Measurements from ENCODE around the gene PDE8B.
A peak's percentile ranks its signal among the peaks of the same experiment; 100 is the strongest.

Gene PDE8B, protein sequence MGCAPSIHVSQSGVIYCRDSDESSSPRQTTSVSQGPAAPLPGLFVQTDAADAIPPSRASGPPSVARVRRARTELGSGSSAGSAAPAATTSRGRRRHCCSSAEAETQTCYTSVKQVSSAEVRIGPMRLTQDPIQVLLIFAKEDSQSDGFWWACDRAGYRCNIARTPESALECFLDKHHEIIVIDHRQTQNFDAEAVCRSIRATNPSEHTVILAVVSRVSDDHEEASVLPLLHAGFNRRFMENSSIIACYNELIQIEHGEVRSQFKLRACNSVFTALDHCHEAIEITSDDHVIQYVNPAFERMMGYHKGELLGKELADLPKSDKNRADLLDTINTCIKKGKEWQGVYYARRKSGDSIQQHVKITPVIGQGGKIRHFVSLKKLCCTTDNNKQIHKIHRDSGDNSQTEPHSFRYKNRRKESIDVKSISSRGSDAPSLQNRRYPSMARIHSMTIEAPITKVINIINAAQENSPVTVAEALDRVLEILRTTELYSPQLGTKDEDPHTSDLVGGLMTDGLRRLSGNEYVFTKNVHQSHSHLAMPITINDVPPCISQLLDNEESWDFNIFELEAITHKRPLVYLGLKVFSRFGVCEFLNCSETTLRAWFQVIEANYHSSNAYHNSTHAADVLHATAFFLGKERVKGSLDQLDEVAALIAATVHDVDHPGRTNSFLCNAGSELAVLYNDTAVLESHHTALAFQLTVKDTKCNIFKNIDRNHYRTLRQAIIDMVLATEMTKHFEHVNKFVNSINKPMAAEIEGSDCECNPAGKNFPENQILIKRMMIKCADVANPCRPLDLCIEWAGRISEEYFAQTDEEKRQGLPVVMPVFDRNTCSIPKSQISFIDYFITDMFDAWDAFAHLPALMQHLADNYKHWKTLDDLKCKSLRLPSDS

GRCh38 chr5:77210091-77210963 is at the start of gene PDE8B:
Gene PDE8B, plus strand, starts transcription at chr5:77210680. Its CDS starts 246 bp downstream, at chr5:77210926.
- DNase-seq (ENCODE audit: low spot score), result no peak

GRCh38 chr5:77163453-77163852 is 47.0 kb upstream of the PDE8B start:
- no peak for DNase-seq (ENCODE audit: low spot score)

DNA sequence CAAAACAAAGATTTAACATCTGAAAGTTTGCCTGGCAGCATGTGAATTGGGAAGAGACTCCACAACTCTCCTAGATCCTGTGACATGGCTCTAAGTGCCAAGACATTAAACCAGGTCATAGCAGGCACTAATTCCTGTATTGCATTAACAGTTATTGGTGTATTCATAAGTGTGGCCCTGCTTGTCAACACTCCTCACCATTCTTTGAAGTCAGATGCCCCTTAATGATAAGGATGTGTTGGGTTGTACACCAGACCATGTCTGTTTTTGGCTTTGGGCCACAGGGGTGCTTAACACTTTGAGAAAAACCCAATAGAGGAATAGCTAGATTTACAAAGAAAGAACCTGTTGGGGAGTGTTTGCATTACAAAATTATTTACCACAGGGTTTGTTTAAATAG is 43.4 kb upstream of the PDE8B start:
- no peak for DNase-seq (ENCODE audit: low spot score)

- peak; percentile 68 for DNase-seq (ENCODE audit: low spot score)
These were observed 42.8 kb upstream of the PDE8B start for GRCh38 chr5:77167695-77168121.

GRCh38 chr5:77168161-77168878 is 42.2 kb upstream of the PDE8B start:
- peak; percentile 26 for DNase-seq (ENCODE audit: low spot score)

- DNase-seq (ENCODE audit: low spot score), result no peak
These were observed 41.6 kb upstream of the PDE8B start for GRCh38 chr5:77168879-77169244.

GRCh38 chr5:77170196-77170890 is 40.1 kb upstream of the PDE8B start:
- DNase-seq (ENCODE audit: low spot score), result no peak

DNA sequence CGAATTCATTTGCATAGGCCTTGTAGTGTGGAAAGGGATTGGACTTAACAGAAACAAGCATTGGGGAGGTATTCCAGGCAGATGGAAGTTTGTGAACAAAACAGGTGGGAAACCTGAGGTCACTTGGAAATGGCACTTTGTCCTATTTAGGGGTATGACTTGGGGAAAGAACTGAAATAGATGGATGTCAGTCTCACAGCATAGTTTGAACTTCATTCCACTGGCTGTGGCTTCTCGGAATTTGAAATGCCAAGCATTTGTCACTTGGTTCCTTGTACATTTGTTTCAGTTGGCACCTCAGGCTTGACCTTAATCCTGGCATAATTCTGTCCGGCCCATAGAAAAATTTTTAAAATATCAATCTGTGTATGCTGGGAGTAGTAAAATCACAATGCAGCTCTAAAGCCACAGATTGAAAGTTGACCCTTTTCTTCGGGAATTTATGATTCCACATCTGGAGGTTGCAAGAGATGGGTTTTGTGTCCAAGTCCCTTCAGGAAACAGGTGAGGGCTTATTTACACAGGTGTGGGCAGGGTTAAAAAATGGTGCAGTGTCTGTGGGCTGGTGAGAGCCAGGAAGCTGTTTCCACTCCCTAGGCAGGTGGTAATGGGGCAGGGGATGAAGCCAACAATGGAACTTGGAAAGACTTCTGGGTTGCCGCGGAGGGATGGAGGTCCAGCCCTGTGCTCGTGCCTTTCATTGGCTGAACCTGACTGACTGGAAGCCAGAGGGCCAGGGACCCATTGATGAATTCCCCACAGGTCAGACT is 39.2 kb upstream of the PDE8B start:
- DNase-seq (ENCODE audit: low spot score), result no peak

DNA sequence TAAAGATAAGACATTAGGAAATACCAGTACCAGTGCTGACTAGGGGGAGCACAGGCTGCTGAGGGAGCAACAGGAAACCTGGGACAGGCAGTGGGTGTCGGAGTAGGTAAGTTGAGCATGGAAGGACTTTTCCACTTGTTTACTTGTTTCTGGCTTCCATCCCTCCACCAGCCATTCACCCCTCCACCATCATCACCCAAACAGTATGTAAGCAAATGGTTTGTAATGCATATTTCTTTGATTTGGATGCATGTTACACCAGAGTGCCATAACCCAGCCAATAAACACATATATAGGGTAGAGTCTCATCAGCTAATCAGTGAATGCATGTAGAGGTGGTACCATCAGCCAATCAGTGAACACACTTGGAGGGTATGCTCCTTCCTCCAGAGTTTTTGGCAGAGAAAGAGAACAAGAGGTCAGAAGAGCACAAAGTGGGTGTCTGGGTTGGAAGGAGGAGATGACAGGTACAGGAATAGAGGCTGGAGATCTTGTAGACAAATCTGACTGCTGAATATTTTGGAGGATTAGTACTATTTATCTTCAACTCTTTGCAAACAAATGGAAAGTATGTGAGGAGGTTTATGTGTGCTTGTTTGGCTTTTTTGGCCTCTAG is 37.7 kb upstream of the PDE8B start:
- no peak for DNase-seq (ENCODE audit: low spot score)

DNA sequence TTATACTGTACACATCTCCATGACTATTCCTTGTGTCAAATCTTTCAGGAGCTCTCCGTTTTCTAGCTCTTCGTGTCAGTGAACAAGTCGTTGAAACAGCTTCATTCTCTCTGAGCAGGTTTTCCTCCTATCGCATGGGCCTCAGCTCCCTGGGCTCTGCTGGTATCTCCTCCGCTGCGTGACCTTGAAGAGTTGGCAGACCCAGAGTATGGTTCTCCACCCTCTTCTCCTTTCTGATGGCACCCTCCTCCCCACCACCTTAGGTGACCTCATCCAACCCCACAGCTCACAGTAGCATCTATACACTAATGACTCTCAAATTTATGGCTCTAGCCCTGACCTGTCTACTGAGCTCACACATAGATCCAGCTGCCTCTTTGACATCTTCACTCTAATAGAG is 36.0 kb upstream of the PDE8B start:
- DNase-seq (ENCODE audit: low spot score), result no peak

GRCh38 chr5:77175231-77175630 is 35.2 kb upstream of the PDE8B start:
- no peak for DNase-seq (ENCODE audit: low spot score)

DNA sequence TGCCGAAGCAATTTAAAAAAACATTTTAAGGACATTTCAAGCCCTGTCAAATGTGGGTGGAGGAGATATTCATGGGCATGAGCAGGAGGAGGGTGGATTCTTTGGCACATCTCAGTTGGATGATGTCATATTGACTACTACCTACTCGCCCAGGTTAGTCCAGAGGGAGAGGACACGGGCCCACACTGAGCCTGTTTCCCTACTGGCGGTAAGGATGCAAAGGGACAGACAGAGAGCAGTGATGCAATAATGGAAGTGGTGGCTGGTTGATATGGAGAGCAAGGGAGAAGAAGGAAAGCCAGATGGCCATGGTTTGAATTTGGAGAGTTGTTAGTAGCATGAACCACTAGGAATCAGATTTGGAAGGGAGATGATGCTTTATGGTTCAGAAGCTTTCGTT is 34.1 kb upstream of the PDE8B start:
- DNase-seq (ENCODE audit: low spot score), result no peak

- DNase-seq (ENCODE audit: low spot score), result no peak
These were observed 32.9 kb upstream of the PDE8B start for GRCh38 chr5:77177576-77177975.

- DNase-seq (ENCODE audit: low spot score), result no peak
These were observed 30.1 kb upstream of the PDE8B start for GRCh38 chr5:77180167-77181081.

DNA sequence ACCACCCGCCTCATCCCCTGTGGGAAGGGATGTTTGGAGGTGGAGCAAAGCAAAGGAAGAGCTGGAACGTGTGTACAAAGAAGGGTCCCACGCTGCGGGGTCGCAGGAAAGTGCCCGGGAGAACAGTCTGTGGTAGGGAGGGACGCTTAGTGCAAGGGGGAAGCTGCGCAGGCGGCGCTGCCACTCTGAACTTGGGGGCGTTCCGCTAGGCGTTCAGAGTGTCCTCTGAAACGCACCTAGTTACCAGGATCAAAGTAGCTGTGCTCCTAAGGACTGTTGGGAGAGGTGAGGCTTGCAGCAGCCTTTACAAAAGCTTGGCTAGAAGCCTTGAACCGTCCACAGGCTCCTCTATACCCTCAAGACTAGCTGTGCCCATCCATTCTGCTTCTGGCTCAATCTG is 29.3 kb upstream of the PDE8B start:
- DNase-seq (ENCODE audit: low spot score), result no peak

GRCh38 chr5:77181596-77182304 is 28.7 kb upstream of the PDE8B start:
- no peak for DNase-seq (ENCODE audit: low spot score)

- no peak for DNase-seq (ENCODE audit: low spot score)
These were observed 28.1 kb upstream of the PDE8B start for GRCh38 chr5:77182367-77182766.
